HEK293 (cell line): Measurements from ENCODE around the gene KIF26B.

Experiments used
- CTCF ChIA-PET: fragments of 350-600 bp; formaldehyde crosslinking; extraction: SDS; loops from one replicate; lab custom pipeline; 2021; ENCODE audit warnings: antibody characterized with exemption; lab: Yijun Ruan, JAX
- POLR2A ChIA-PET: fragments of 300-600 bp; formaldehyde crosslinking; extraction: SDS; loops from one replicate; lab custom pipeline; 2020; ENCODE audit warnings: antibody characterized with exemption, inconsistent platforms; lab: Yijun Ruan, JAX
- H3K27ac ChIP-seq: fragments of 200-500 bp; sonication (Bioruptor generic); 2 replicates; pipeline ENCODE4 v1.5.1; 2014; ENCODE audit warnings: low read depth, low read length, control low read depth, inconsistent platforms; ENCODE audit errors: extremely low read depth
- H3K36me3 ChIP-seq, 2 experiments: fragments of 200-500 bp in 1 of 2; sonication (Bioruptor generic) in 1 of 2; 1 replicate in 1 of 2; 2 replicates in 1 of 2; pipeline ENCODE4 v1.5.1; 2014 to 2017; ENCODE audit warnings: inconsistent platforms in 2 of 2, low read length in 2 of 2; ENCODE audit not compliant: control insufficient read depth in 2 of 2, insufficient read depth in 1 of 2
- H3K4me1 ChIP-seq: fragments of 200-500 bp; sonication (Bioruptor generic); 2 replicates; pipeline ENCODE4 v1.5.1; 2014; ENCODE audit warnings: mild to moderate bottlenecking, low read length, inconsistent platforms; ENCODE audit not compliant: control insufficient read depth, insufficient read depth
- H3K4me3 ChIP-seq: 2 replicates; pipeline ENCODE4 v1.5.1; 2011; ENCODE audit warnings: low read depth, mild to moderate bottlenecking, control low read depth, low read length, moderate library complexity
- H3K9me3 ChIP-seq: fragments of 200-500 bp; sonication (Bioruptor generic); 2 replicates; pipeline ENCODE4 v1.5.1; 2014; ENCODE audit warnings: low read depth, low read length, inconsistent platforms; ENCODE audit not compliant: control insufficient read depth, insufficient read depth
- BCL11B ChIP-seq: fragments of 450-650 bp; formaldehyde crosslinking; IDR thresholded peaks from 2 replicates; pipeline ENCODE4 v1.5.1; 2016; ENCODE audit warnings: low read depth, missing biosample characterization, missing genetic modification characterization
- IKZF3 ChIP-seq: fragments of 450-650 bp; IDR thresholded peaks from 2 replicates; pipeline ENCODE4 v1.5.0; 2018; ENCODE audit warnings: missing biosample characterization, mild to moderate bottlenecking, missing genetic modification characterization, moderate library complexity
- INSM2 ChIP-seq: fragments of 450-650 bp; formaldehyde crosslinking; IDR thresholded peaks from 2 replicates; pipeline ENCODE4 v1.5.1; 2016; ENCODE audit warnings: missing biosample characterization, missing genetic modification characterization
- KLF17 ChIP-seq: fragments of 450-650 bp; formaldehyde crosslinking; IDR thresholded peaks from 2 replicates; pipeline ENCODE4 v1.5.1; 2016; ENCODE audit warnings: missing biosample characterization, missing genetic modification characterization
- KLF9 ChIP-seq: fragments of 450-650 bp; formaldehyde crosslinking; IDR thresholded peaks from 2 replicates; pipeline ENCODE4 v1.5.1; 2016; ENCODE audit warnings: missing biosample characterization, missing genetic modification characterization, low read depth
- SCRT1 ChIP-seq: fragments of 450-650 bp; formaldehyde crosslinking; IDR thresholded peaks from 2 replicates; pipeline ENCODE4 v1.5.1; 2016; ENCODE audit warnings: missing biosample characterization, missing genetic modification characterization, borderline replicate concordance
- TSHZ1 ChIP-seq: fragments of 450-650 bp; formaldehyde crosslinking; IDR thresholded peaks from 2 replicates; pipeline ENCODE4 v1.5.1; 2016; ENCODE audit warnings: missing biosample characterization, missing genetic modification characterization, borderline replicate concordance
- ZBTB11 ChIP-seq: fragments of 450-650 bp; formaldehyde crosslinking; conservative IDR thresholded peaks from 2 replicates; pipeline ENCODE4 v1.5.1; 2016; ENCODE audit warnings: low read depth, missing biosample characterization, missing genetic modification characterization
- ZBTB21 ChIP-seq: fragments of 450-650 bp; formaldehyde crosslinking; IDR thresholded peaks from 2 replicates; pipeline ENCODE4 v1.5.1; 2017; ENCODE audit warnings: missing biosample characterization, missing genetic modification characterization
- ZBTB48 ChIP-seq: fragments of 450-650 bp; formaldehyde crosslinking; IDR thresholded peaks from 2 replicates; pipeline ENCODE4 v1.5.1; 2016; ENCODE audit warnings: missing biosample characterization, missing genetic modification characterization
- ZNF10 ChIP-seq: fragments of 450-650 bp; formaldehyde crosslinking; IDR thresholded peaks from 2 replicates; pipeline ENCODE4 v1.5.1; 2017; ENCODE audit warnings: missing biosample characterization, missing genetic modification characterization
- ZNF132 ChIP-seq: fragments of 450-650 bp; formaldehyde crosslinking; IDR thresholded peaks from 2 replicates; pipeline ENCODE4 v1.5.1; 2017; ENCODE audit warnings: missing biosample characterization, missing genetic modification characterization, borderline replicate concordance
- ZNF155 ChIP-seq: fragments of 450-650 bp; formaldehyde crosslinking; IDR thresholded peaks from 2 replicates; pipeline ENCODE4 v1.5.1; 2016; ENCODE audit warnings: missing biosample characterization, missing genetic modification characterization
- ZNF202 ChIP-seq: fragments of 450-650 bp; formaldehyde crosslinking; IDR thresholded peaks from 2 replicates; pipeline ENCODE4 v1.5.1; 2016; ENCODE audit warnings: missing biosample characterization, missing genetic modification characterization, borderline replicate concordance
- ZNF449 ChIP-seq: fragments of 450-650 bp; formaldehyde crosslinking; IDR thresholded peaks from 2 replicates; pipeline ENCODE4 v1.5.1; 2017; ENCODE audit warnings: missing biosample characterization, mild to moderate bottlenecking, missing genetic modification characterization, moderate library complexity
- ZNF571 ChIP-seq: fragments of 450-650 bp; formaldehyde crosslinking; IDR thresholded peaks from 2 replicates; pipeline ENCODE4 v1.5.0; 2017; ENCODE audit warnings: missing biosample characterization, missing genetic modification characterization
- ZNF639 ChIP-seq: fragments of 450-650 bp; formaldehyde crosslinking; IDR thresholded peaks from 2 replicates; pipeline ENCODE4 v1.5.1; 2016; ENCODE audit warnings: missing biosample characterization, missing genetic modification characterization
- ZNF837 ChIP-seq: fragments of 450-650 bp; formaldehyde crosslinking; IDR thresholded peaks from 2 replicates; pipeline ENCODE4 v1.5.1; 2016; ENCODE audit warnings: missing biosample characterization, missing genetic modification characterization
- ZSCAN16 ChIP-seq: fragments of 450-650 bp; formaldehyde crosslinking; IDR thresholded peaks from 2 replicates; pipeline ENCODE4 v1.5.1; 2016; ENCODE audit warnings: missing biosample characterization, missing genetic modification characterization
- ZSCAN4 ChIP-seq: fragments of 450-650 bp; formaldehyde crosslinking; IDR thresholded peaks from 2 replicates; pipeline ENCODE4 v1.5.1; 2017; ENCODE audit warnings: missing biosample characterization, missing genetic modification characterization

KIF26B gene

GRCh38 chr1:245686446-245687030 lies 531.8 kb downstream of the KIF26B start (continued):
- TF ChIP-seq ZBTB11 (tag by site-specific recombination) (no peak), IKZF3 (tag by site-specific recombination) (no peak), ZSCAN16 (no peak), KLF9 (tag by site-specific recombination) (no peak), ZNF202 (tag by site-specific recombination) (no peak)

GRCh38 chr1:245687152-245687635 lies 532.4 kb downstream of the KIF26B start:
- no peaks in the 10 kb centered on the region for H3K4me1 ChIP-seq
- H3K4me3 ChIP-seq = no peak overlapping the region
- H3K9me3 ChIP-seq = no peaks in the 10 kb centered on the region
- CTCF ChIA-PET = interaction anchor here (1.2 kb wide), 1 partner anchor 531 kb away, joined by 3 read pairs; no protein-coding TSS in a partner anchor
- H3K36me3 ChIP-seq = no peaks in the 10 kb centered on the region
- H3K27ac ChIP-seq = no peak overlapping the region
- POLR2A ChIA-PET = no interaction called here
- TF ChIP-seq ZSCAN4 (tag by site-specific recombination) (no peak), ZNF571 (tag by site-specific recombination) (no peak), ZNF449 (tag by site-specific recombination) (no peak), ZNF155 (no peak), ZNF837 (tag by site-specific recombination) (no peak), ZNF10 (tag by site-specific recombination) (no peak), ZSCAN16 (no peak), ZNF132 (tag by site-specific recombination) (no peak), SCRT1 (tag by site-specific recombination) (no peak), TSHZ1 (tag by site-specific recombination) (no peak), KLF9 (tag by site-specific recombination) (no peak), ZBTB21 (tag by site-specific recombination) (no peak), ZNF639 (no peak), BCL11B (tag by site-specific recombination) (no peak), ZBTB48 (no peak), KLF17 (tag by site-specific recombination) (no peak), INSM2 (tag by site-specific recombination) (no peak)
